C4-2B (cell line): Measurements from ENCODE around the gene SCARB1.

Experiments
- ZFX ChIP-seq: fragments of 450-650 bp; IDR thresholded peaks from 2 replicates; pipeline ENCODE4 v1.6.1; 2017
- TF ChIP-seq, protein P1 (sequence below): fragments of 450-650 bp; conservative IDR thresholded peaks from 2 replicates; pipeline ENCODE4 v1.5.1; 2017; ENCODE audit warnings: mild to moderate bottlenecking

DNA sequence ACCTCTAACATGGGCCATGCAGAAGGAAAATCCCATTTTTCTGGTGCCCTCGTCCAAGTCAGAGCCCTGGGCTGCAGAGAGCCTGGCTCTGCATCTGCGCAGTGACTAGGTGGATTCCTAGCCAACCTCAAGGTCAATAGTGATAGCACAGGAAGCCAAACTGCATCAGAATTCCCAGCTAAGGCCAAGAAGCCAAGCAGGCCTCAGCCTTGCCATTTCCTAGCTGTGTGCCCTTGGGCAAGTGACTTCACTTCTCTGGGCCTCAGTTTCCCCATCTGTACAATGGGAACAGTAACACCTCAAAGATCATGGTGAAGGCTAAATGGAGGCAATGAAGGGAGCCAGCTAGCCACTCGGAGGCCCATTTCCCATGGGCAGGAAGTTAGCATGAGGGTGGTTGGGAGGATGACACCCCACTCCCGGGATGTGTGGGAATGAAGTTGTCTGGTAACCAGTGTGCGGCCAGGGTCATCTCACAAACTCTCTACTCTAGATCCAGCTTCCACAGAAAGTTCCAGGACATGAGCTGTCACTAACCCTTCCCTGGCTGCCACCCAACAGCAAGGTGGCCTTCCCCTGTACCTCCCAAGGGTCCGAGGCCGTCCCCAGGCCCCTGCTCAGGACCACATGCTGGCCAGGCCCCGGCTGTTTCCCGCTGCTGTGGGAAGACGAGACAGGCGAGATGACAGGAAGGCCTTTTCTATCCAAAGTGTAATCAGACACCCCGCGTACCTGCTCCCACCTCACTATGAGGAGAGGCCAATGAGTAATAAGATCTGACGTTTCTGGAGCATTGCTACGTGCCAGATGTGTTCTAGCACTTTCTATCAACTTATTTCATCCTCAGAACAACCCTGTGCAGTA is 125.7 kb downstream of the SCARB1 start:
- TF ChIP-seq, protein P1, sequence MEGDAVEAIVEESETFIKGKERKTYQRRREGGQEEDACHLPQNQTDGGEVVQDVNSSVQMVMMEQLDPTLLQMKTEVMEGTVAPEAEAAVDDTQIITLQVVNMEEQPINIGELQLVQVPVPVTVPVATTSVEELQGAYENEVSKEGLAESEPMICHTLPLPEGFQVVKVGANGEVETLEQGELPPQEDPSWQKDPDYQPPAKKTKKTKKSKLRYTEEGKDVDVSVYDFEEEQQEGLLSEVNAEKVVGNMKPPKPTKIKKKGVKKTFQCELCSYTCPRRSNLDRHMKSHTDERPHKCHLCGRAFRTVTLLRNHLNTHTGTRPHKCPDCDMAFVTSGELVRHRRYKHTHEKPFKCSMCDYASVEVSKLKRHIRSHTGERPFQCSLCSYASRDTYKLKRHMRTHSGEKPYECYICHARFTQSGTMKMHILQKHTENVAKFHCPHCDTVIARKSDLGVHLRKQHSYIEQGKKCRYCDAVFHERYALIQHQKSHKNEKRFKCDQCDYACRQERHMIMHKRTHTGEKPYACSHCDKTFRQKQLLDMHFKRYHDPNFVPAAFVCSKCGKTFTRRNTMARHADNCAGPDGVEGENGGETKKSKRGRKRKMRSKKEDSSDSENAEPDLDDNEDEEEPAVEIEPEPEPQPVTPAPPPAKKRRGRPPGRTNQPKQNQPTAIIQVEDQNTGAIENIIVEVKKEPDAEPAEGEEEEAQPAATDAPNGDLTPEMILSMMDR, result no peak
- no peak for TF ChIP-seq ZFX
